DMS153 treated with DMSO at 0.1 percent for 48 hours (cell line): ENCODE data around the gene LHX8.

Source experiments
- DNase-seq: peaks from one replicate; lab custom pipeline; 2025; ENCODE audit not compliant: unreplicated experiment; lab: John Stamatoyannopoulos, UW

Gene LHX8

GRCh38 chr1:75203415-75204277, 69.5 kb downstream of the LHX8 start:
- DNase-seq: peak; percentile 47

- DNase-seq: no peak
Measured at GRCh38 chr1:75208862-75209261, 74.7 kb downstream of the LHX8 start.
